Activated CD8-positive, alpha-beta T cell treated with anti-CD3 and anti-CD28 coated beads for 36 hours (primary cell): ENCODE data around the gene NNT. TPM values are rescaled to one million over a fixed set of nuclear protein-coding genes. Genes with fewer than 3 reads are reported as not detected.

ENCODE experiments used
- ATAC-seq: fragments of 200-7000 bp; cut with Tn5 transposase; one replicate; pipeline ENCODE4 v1.10.0; 2021; ENCODE audit warnings: mild to moderate bottlenecking, moderate library complexity
- CTCF ChIA-PET: fragments of 350-600 bp; sonication (Branson Sonifier 250); formaldehyde crosslinking; loops from one replicate; lab custom pipeline; 2021; ENCODE audit warnings: antibody characterized with exemption; lab: Charles Lee
- POLR2A ChIA-PET: fragments of 350-600 bp; sonication (Branson Sonifier 250); formaldehyde crosslinking; loops from one replicate; lab custom pipeline; 2021; ENCODE audit warnings: antibody characterized with exemption; lab: Charles Lee
- DNase-seq: peaks from one replicate; pipeline ENCODE4 v3.0.0-alpha.2; 2020
- H3K27ac Mint-ChIP-seq: one replicate; pipeline ENCODE4 v1.8.0; 2021; ENCODE audit warnings: mild to moderate bottlenecking, mixed read lengths
- H3K27me3 Mint-ChIP-seq: one replicate; pipeline ENCODE4 v1.8.0; 2021; ENCODE audit warnings: mixed read lengths
- H3K36me3 Mint-ChIP-seq: one replicate; pipeline ENCODE4 v1.8.0; 2021; ENCODE audit warnings: low read depth, mixed read lengths
- H3K4me1 Mint-ChIP-seq: one replicate; pipeline ENCODE4 v1.8.0; 2021; ENCODE audit warnings: low read depth, mixed read lengths
- H3K4me3 Mint-ChIP-seq: one replicate; pipeline ENCODE4 v1.8.0; 2021; ENCODE audit warnings: mild to moderate bottlenecking, moderate library complexity, mixed read lengths
- H3K9me3 Mint-ChIP-seq: one replicate; pipeline ENCODE4 v1.8.0; 2021; ENCODE audit warnings: mixed read lengths
- intact Hi-C: fragments of 100-400 bp; cut with micrococcal nuclease; formaldehyde crosslinking; loops from one replicate; pipeline ENCODE4 v1.10.0; 2022
- total RNA-seq, 2 experiments: library from RNA; stranded (reverse); gene quantifications; one replicate each; pipeline ENCODE4 v1.2.3, GENCODE V29; 2021
- TF ChIP-seq, protein P1 (sequence below): fragments of 200-600 bp; IDR thresholded peaks from one replicate; pipeline ENCODE4 v1.8.0; 2022; ENCODE audit warnings: antibody characterized with exemption, mild to moderate bottlenecking

NNT gene
- total RNA-seq, 2 experiments from 2014 or later, result 72.0 to 78.4 TPM

DNA sequence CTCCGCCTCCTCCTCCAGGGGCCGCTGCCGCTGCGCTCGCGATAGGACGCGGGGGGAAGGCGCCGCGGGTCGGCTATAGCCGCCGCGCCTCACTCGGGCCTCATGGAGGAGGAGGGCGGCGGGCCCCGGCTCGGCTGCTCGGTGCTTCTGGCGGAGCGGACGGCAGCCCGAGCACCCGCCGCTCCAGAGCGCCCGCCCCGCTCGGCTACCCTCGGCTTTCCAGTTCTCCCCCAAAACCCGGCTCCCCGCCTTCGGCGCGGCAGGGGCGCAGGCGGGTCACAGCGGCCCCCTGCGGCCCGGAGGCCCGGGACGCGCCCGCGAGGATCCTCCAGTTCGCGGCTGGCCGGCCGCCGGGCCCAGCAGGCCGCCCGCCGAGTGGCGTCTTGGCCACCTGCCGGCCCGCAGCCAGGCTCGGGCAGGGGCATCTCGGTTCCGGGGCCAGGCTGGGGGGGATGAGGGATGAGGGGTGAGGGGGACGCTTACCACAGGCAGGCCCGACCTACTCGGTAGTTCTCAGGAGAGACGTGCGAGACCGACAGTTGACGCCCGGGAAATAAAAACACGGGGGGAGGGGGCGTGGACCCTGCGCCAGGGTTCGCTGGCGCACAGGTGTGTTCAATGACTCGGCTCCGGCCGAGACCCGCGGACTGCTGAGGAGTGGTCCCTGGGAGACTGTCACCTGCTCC lies 46.0 kb upstream of the NNT start, which contains the start of gene PAIP1:
Gene PAIP1, minus strand, starts transcription at position 221 of the 686 bp plus-strand sequence. CDS start 231 bp downstream, outside the sequence.
- ATAC-seq (peak; percentile 87), DNase-seq (peak; percentile 83)
- peak within 1 kb of the TSS; percentile 87 for H3K4me3 Mint-ChIP-seq
- peak within 1 kb of the TSS; percentile 93 for H3K27ac Mint-ChIP-seq
- ChIA-PET POLR2A (interaction anchor here (1.0 to 3.1 kb wide), 5 partner anchors 12 to 73 kb away, joined by 4 to 14 read pairs (median 8); partner anchors contain the start of genes NNT and TMEM267), CTCF (interaction anchor here (1.0 kb wide), 2 partner anchors 46 to 73 kb away, joined by 3 to 4 read pairs; partner anchors contain the start of genes NNT and TMEM267)
- H3K4me1 Mint-ChIP-seq, result peaks cover 17% of the 10 kb centered on the region
- H3K9me3 Mint-ChIP-seq, result no peaks in the 10 kb centered on the region
- TF ChIP-seq, protein P1, sequence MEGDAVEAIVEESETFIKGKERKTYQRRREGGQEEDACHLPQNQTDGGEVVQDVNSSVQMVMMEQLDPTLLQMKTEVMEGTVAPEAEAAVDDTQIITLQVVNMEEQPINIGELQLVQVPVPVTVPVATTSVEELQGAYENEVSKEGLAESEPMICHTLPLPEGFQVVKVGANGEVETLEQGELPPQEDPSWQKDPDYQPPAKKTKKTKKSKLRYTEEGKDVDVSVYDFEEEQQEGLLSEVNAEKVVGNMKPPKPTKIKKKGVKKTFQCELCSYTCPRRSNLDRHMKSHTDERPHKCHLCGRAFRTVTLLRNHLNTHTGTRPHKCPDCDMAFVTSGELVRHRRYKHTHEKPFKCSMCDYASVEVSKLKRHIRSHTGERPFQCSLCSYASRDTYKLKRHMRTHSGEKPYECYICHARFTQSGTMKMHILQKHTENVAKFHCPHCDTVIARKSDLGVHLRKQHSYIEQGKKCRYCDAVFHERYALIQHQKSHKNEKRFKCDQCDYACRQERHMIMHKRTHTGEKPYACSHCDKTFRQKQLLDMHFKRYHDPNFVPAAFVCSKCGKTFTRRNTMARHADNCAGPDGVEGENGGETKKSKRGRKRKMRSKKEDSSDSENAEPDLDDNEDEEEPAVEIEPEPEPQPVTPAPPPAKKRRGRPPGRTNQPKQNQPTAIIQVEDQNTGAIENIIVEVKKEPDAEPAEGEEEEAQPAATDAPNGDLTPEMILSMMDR, result peak; percentile 69
- H3K36me3 Mint-ChIP-seq, result peaks cover 4% of the 10 kb centered on the region
- H3K27me3 Mint-ChIP-seq, result peaks cover 1% of the 10 kb centered on the region
- intact Hi-C loops, result loop anchor here (2.0 to 5.0 kb wide), 2 partner anchors 45 to 72 kb away; partner anchors contain the start of gene NNT

- TF ChIP-seq, protein P1, result no peak
- DNase-seq (no peak), ATAC-seq (no peak)
- peaks cover 15% of the 10 kb centered on the region for H3K4me1 Mint-ChIP-seq
- CTCF ChIA-PET, result no interaction called here
- no peaks in the 10 kb centered on the region for H3K9me3 Mint-ChIP-seq
- H3K27ac Mint-ChIP-seq, result no peak overlapping the region
- H3K4me3 Mint-ChIP-seq, result no peak overlapping the region
- peaks cover 1% of the 10 kb centered on the region for H3K27me3 Mint-ChIP-seq
- intact Hi-C loops, result no loop called here
- peaks cover 2% of the 10 kb centered on the region for H3K36me3 Mint-ChIP-seq
- POLR2A ChIA-PET, result interaction anchor here (1.7 kb wide), 1 partner anchor 43 kb away, joined by 7 read pairs; the partner anchor contains the start of gene NNT
Observed at GRCh38 chr5:43560128-43560527, 42.9 kb upstream of the NNT start.

GRCh38 chr5:43561356-43561755 lies 41.6 kb upstream of the NNT start:
- no peak for DNase-seq
- TF ChIP-seq, protein P1, result no peak
- peaks cover 16% of the 10 kb centered on the region for H3K4me1 Mint-ChIP-seq
- peaks cover 4% of the 10 kb centered on the region for H3K27me3 Mint-ChIP-seq
- CTCF ChIA-PET, result no interaction called here
- H3K4me3 Mint-ChIP-seq, result no peak overlapping the region
- POLR2A ChIA-PET, result no interaction called here
- no peaks in the 10 kb centered on the region for H3K9me3 Mint-ChIP-seq
- intact Hi-C loops, result no loop called here
- no peaks in the 10 kb centered on the region for H3K36me3 Mint-ChIP-seq
- no peak overlapping the region for H3K27ac Mint-ChIP-seq
- ATAC-seq, result no peak

- H3K27ac Mint-ChIP-seq, result no peak overlapping the region
- no peaks in the 10 kb centered on the region for H3K36me3 Mint-ChIP-seq
- H3K4me3 Mint-ChIP-seq, result no peak overlapping the region
- ATAC-seq (no peak), DNase-seq (no peak)
- H3K9me3 Mint-ChIP-seq, result no peaks in the 10 kb centered on the region
- peaks cover 4% of the 10 kb centered on the region for H3K27me3 Mint-ChIP-seq
- ChIA-PET CTCF (no interaction called here), POLR2A (no interaction called here)
- intact Hi-C loops, result no loop called here
- TF ChIP-seq, protein P1, result no peak
- peaks cover 17% of the 10 kb centered on the region for H3K4me1 Mint-ChIP-seq
Observed at GRCh38 chr5:43563321-43563720, 39.7 kb upstream of the NNT start.

- TF ChIP-seq, protein P1, result no peak
- Mint-ChIP-seq H3K36me3 (no peaks in the 10 kb centered on the region), H3K27ac (no peak overlapping the region), H3K4me1 (peaks cover 10% of the 10 kb centered on the region), H3K9me3 (no peaks in the 10 kb centered on the region), H3K27me3 (peaks cover 4% of the 10 kb centered on the region), H3K4me3 (no peak overlapping the region)
- intact Hi-C loops, result no loop called here
- no peak for DNase-seq
- ATAC-seq, result no peak
- ChIA-PET POLR2A (no interaction called here), CTCF (no interaction called here)
Observed at GRCh38 chr5:43564289-43564850, 38.6 kb upstream of the NNT start.
